Measurements from ENCODE around the gene SCUBE1.
"Not testable (repeated sequence)": the region's sequence is repeated elsewhere in the genome, so short reads cannot be mapped to it uniquely, and the experiment has no call there.

DNA sequence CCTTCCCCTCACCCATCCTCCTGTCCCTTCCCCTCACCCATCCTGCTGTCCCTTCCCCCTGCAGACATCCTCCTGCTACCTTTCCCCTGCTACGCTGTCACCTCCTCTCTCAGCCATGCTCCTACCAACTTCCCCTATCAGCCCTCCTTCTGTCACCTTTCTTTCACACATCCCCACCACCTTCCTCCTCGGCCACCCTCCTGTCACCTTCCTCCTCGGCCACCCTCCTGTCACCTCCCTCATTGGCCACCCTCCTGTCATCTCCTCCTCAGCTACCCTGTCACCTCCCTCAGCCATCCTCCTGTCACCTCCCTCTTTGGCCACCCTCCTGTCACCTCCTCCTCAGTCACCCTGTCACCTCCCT lies 62.7 kb downstream of the SCUBE1 start:
- TF ChIP-seq, protein P1, sequence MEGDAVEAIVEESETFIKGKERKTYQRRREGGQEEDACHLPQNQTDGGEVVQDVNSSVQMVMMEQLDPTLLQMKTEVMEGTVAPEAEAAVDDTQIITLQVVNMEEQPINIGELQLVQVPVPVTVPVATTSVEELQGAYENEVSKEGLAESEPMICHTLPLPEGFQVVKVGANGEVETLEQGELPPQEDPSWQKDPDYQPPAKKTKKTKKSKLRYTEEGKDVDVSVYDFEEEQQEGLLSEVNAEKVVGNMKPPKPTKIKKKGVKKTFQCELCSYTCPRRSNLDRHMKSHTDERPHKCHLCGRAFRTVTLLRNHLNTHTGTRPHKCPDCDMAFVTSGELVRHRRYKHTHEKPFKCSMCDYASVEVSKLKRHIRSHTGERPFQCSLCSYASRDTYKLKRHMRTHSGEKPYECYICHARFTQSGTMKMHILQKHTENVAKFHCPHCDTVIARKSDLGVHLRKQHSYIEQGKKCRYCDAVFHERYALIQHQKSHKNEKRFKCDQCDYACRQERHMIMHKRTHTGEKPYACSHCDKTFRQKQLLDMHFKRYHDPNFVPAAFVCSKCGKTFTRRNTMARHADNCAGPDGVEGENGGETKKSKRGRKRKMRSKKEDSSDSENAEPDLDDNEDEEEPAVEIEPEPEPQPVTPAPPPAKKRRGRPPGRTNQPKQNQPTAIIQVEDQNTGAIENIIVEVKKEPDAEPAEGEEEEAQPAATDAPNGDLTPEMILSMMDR (IDR thresholded peaks at IDR 0.05), result not testable (repeated sequence)
- not testable (repeated sequence) for TF ChIP-seq POLR2A, POLR2AphosphoS5 (IDR thresholded peaks at IDR 0.05)
